HepG2 (cell line): ENCODE measurements around the gene UXS1. TPM values are rescaled to one million over a fixed set of nuclear protein-coding genes. Genes with fewer than 3 reads are reported as not detected.

Source experiments
- ATAC-seq: fragments of 200-7000 bp; cut with Tn5 transposase; 3 replicates; pipeline ENCODE4 v1.9.1; 2020; ENCODE audit warnings: mild to moderate bottlenecking, moderate library complexity
- BruUV-seq: library from RNA; stranded (reverse); fragments of 400-500 nt; replicated peaks from 2 replicates; lab custom pipeline; 2021; lab: Mats Ljungman, UMichigan
- CTCF ChIA-PET: fragments of 300-600 bp; formaldehyde crosslinking; extraction: SDS; loops from one replicate; lab custom pipeline; 2021; ENCODE audit warnings: low total read pairs, inconsistent platforms, low intra/inter-chr PET ratio; lab: Yijun Ruan, JAX
- POLR2A ChIA-PET: fragments of 350-600 bp; sonication (Branson Sonifier 250); formaldehyde crosslinking; loops from one replicate; lab custom pipeline; 2020; ENCODE audit warnings: antibody characterized with exemption, inconsistent platforms; lab: Yijun Ruan, JAX
- DNase-seq: peaks from one replicate; pipeline ENCODE4 v3.0.0-alpha.2; 2015; ENCODE audit warnings: low spot score
- FAIRE-seq: peaks from 3 replicates; lab custom pipeline; 2011; peaks lifted over from hg19 to GRCh38; lab: Jason Lieb, UNC
- H2AFZ ChIP-seq: one replicate; pipeline ENCODE4 v1.6.1; 2011; ENCODE audit warnings: low read length, inconsistent platforms
- H3K27ac ChIP-seq: fragments of 300-600 bp; 3 replicates; pipeline ENCODE4 v1.8.0; 2011; ENCODE audit warnings: mixed run types, mild to moderate bottlenecking, mixed read lengths, low read length, inconsistent platforms; ENCODE audit not compliant: insufficient read depth; ENCODE audit errors: extremely low read length
- H3K27me3 ChIP-seq, 2 experiments: fragments of 200-600 bp in 1 of 2; 2 replicates in 1 of 2; 3 replicates in 1 of 2; pipeline versions ENCODE4 v1.6.0 to v1.8.0; 2011; ENCODE audit warnings: low read length in 2 of 2, mild to moderate bottlenecking in 2 of 2, moderate library complexity in 2 of 2, inconsistent platforms in 1 of 2; ENCODE audit not compliant: insufficient read depth in 2 of 2, control insufficient read depth in 1 of 2
- H3K36me3 ChIP-seq, 2 experiments: fragments of 200-600 bp in 1 of 2; replicated peaks in 1 of 2; 2 replicates in 1 of 2; 3 replicates in 1 of 2; pipeline versions ENCODE4 v1.5.1 to v1.8.0; 2011; ENCODE audit warnings: low read length in 2 of 2, inconsistent platforms in 1 of 2; ENCODE audit not compliant: insufficient read depth in 2 of 2, control insufficient read depth in 1 of 2
- H3K4me1 ChIP-seq: 2 replicates; pipeline ENCODE4 v1.5.1; 2012; ENCODE audit warnings: low read length, inconsistent platforms; ENCODE audit not compliant: insufficient read depth
- H3K4me2 ChIP-seq: 2 replicates; pipeline ENCODE4 v1.6.0; 2011; ENCODE audit warnings: low read depth, low read length, inconsistent platforms
- H3K4me3 ChIP-seq, 3 experiments: fragments of 200-600 bp in 1 of 3; sonication (generic), shearing (Covaris generic) in 1 of 3; replicated peaks in 1 of 3; 2 replicates each; pipeline ENCODE4 v1.5.1; 2011 to 2016; ENCODE audit warnings: low read length in 3 of 3, inconsistent platforms in 2 of 3, low read depth in 2 of 3, mild to moderate bottlenecking in 2 of 3, control low read depth in 1 of 3, mixed read lengths in 1 of 3; ENCODE audit not compliant: insufficient read depth in 1 of 3
- H3K79me2 ChIP-seq: one replicate; pipeline ENCODE4 v1.6.1; 2011; ENCODE audit warnings: low read length, inconsistent platforms; ENCODE audit not compliant: insufficient read depth
- H3K9ac ChIP-seq: 2 replicates; pipeline ENCODE4 v1.6.0; 2011; ENCODE audit warnings: mild to moderate bottlenecking, low read depth, low read length, inconsistent platforms; ENCODE audit not compliant: insufficient read depth
- H3K9me3 ChIP-seq: 2 replicates; pipeline ENCODE4 v1.5.1; 2012; ENCODE audit warnings: mild to moderate bottlenecking, low read length
- H4K20me1 ChIP-seq: 2 replicates; pipeline ENCODE4 v1.6.0; 2011; ENCODE audit warnings: inconsistent platforms, mild to moderate bottlenecking, low read length, moderate library complexity; ENCODE audit not compliant: insufficient read depth
- BCLAF1 ChIP-seq: fragments of 450-650 bp; IDR thresholded peaks from 2 replicates; pipeline ENCODE4 v1.6.1; 2017; ENCODE audit warnings: mild to moderate bottlenecking
- CREB1 ChIP-seq, 2 experiments: fragments of 450-650 bp in 1 of 2; IDR thresholded peaks; 2 replicates each; pipeline ENCODE4 v1.6.1; 2016 to 2017; ENCODE audit warnings: control low read depth in 1 of 2, mild to moderate bottlenecking in 1 of 2, missing compliant biosample characterization in 1 of 2, missing genetic modification characterization in 1 of 2
- ELF1 ChIP-seq: sonication (generic); formaldehyde crosslinking; IDR thresholded peaks from 2 replicates; pipeline ENCODE4 v1.4.0; 2020; ENCODE audit warnings: missing genetic modification reagents
- HMG20A ChIP-seq: IDR thresholded peaks from 2 replicates; pipeline ENCODE4 v1.6.1; 2016; ENCODE audit warnings: borderline replicate concordance
- HNRNPL ChIP-seq: fragments of 200-400 bp; formaldehyde crosslinking; IDR thresholded peaks from 2 replicates; pipeline ENCODE4 v1.6.1; 2017; ENCODE audit warnings: mild to moderate bottlenecking, low read depth, low read length
- JUN ChIP-seq: sonication (generic); formaldehyde crosslinking; IDR thresholded peaks from 2 replicates; pipeline ENCODE4 v1.4.0; 2020; ENCODE audit warnings: mild to moderate bottlenecking, missing genetic modification reagents
- KIAA2018 ChIP-seq: sonication (generic); formaldehyde crosslinking; IDR thresholded peaks from 2 replicates; pipeline ENCODE4 v1.5.0; 2020; ENCODE audit warnings: mild to moderate bottlenecking, missing genetic modification reagents, borderline replicate concordance
- KLF13 ChIP-seq: sonication (generic); formaldehyde crosslinking; IDR thresholded peaks from 2 replicates; pipeline ENCODE4 v1.4.0; 2020; ENCODE audit warnings: mild to moderate bottlenecking, missing genetic modification reagents
- SALL2 ChIP-seq: sonication (generic); formaldehyde crosslinking; IDR thresholded peaks from 2 replicates; pipeline ENCODE4 v1.8.1; 2023; ENCODE audit warnings: mild to moderate bottlenecking, missing genetic modification reagents, inconsistent platforms
- SYNCRIP ChIP-seq: fragments of 200-400 bp; formaldehyde crosslinking; IDR thresholded peaks from 2 replicates; pipeline ENCODE4 v1.6.1; 2018; ENCODE audit warnings: mild to moderate bottlenecking, low read depth, low read length; ENCODE audit not compliant: insufficient read depth
- TCF7 ChIP-seq: sonication (generic); IDR thresholded peaks from 2 replicates; pipeline ENCODE4 v1.6.1; 2016; ENCODE audit warnings: antibody characterized with exemption, low read depth
- TEAD2 ChIP-seq: sonication (generic); formaldehyde crosslinking; IDR thresholded peaks from 2 replicates; pipeline ENCODE4 v1.9.0; 2021; ENCODE audit warnings: missing genetic modification reagents
- ZBTB38 ChIP-seq: sonication (generic); formaldehyde crosslinking; IDR thresholded peaks from 2 replicates; pipeline ENCODE4 v1.5.1; 2020; ENCODE audit warnings: mild to moderate bottlenecking, missing genetic modification reagents
- ZNF225 ChIP-seq: sonication (generic); formaldehyde crosslinking; IDR thresholded peaks from 2 replicates; pipeline ENCODE4 v1.4.0; 2020; ENCODE audit warnings: mild to moderate bottlenecking, missing genetic modification reagents
- ZNF672 ChIP-seq: sonication (generic); formaldehyde crosslinking; IDR thresholded peaks from 2 replicates; pipeline ENCODE4 v1.8.1; 2022; ENCODE audit warnings: missing genetic modification reagents
- WGBS: methylation state at CpG from one replicate; pipeline ENCODE4 v1.1.6; 2017; ENCODE audit warnings: low lambda C conversion rate; 5-methylcytosine and 5-hydroxymethylcytosine counted together
- in situ Hi-C: cut with HindIII; loops from 2 replicates; pipeline ENCODE4 v1.10.0; 2017; ENCODE audit warnings: low pct_unique_long_range_greater_than_20kb; ENCODE audit not compliant: extremely low pct_ligation_motif_present
- intact Hi-C: fragments of 100-400 bp; cut with micrococcal nuclease; formaldehyde crosslinking; loops from one replicate; pipeline ENCODE4 v1.10.0; 2022; ENCODE audit not compliant: unreplicated experiment
- polyA plus RNA-seq, 8 experiments: library from polyadenylated mRNA; depleted of rRNA in 3 of 8; stranded (reverse) in 7 of 8; unstranded in 1 of 8; fragments of >200 nt; fragmentation: Illumina TruSeq in 4 of 8; extraction: Trizol in 4 of 8; gene quantifications; 2 replicates each; pipeline versions ENCODE4 v1.2.1 to v1.2.3, GENCODE V29; 2011 to 2016; ENCODE audit warnings: low read depth in 4 of 8, missing spikeins in 1 of 8, mixed read lengths in 1 of 8; ENCODE audit not compliant: insufficient read depth in 1 of 8
- total RNA-seq, 5 experiments: library from RNA; depleted of rRNA; stranded (reverse); fragments of >200 nt; fragmentation: Illumina TruSeq; extraction: Trizol; gene quantifications; 2 replicates each; pipeline ENCODE4 v1.2.3, GENCODE V29; 2016; ENCODE audit warnings: low read depth in 1 of 5

UXS1 gene
- total and polyA plus RNA-seq, 2 of the 13 experiments (the other 11 are each of a cell fraction or from before 2014, with no cell fraction given), result 53.3 to 110 TPM

- Histone ChIP-seq H3K27me3 (no peaks in the 10 kb centered on the region; a peak in 2 of 5 replicates), H4K20me1 (no peaks in the 10 kb centered on the region), H3K4me2 (no peak overlapping the region), H2AFZ (no peak overlapping the region), H3K36me3 (no peaks in the 10 kb centered on the region), H3K9me3 (no peaks in the 10 kb centered on the region), H3K4me1 (no peaks in the 10 kb centered on the region), H3K9ac (no peak overlapping the region), H3K4me3 (no peak overlapping the region), H3K79me2 (no peaks in the 10 kb centered on the region), H3K27ac (no peak overlapping the region)
- CTCF ChIA-PET, result no interaction called here
- no TSS peak for BruUV-seq
- POLR2A ChIA-PET, result no interaction called here
- WGBS, result 33% methylated on average over 5 of the region's 5 CpGs
- in situ Hi-C loops (no loop called here), intact Hi-C loops (loop anchor here (10.0 kb wide), 1 partner anchor 321 kb away; no protein-coding TSS in a partner anchor)
- ATAC-seq (no peak), DNase-seq (no peak), FAIRE-seq (no peak)
- TF ChIP-seq HMG20A (CRISPR knock-in tag), result no peak
- no peak for TF ChIP-seq ZBTB38 (CRISPR knock-in tag)
- no peak for TF ChIP-seq CREB1 (IDR thresholded peaks at IDR 0.05)
- TF ChIP-seq CREB1 (CRISPR knock-in tag; IDR thresholded peaks at IDR 0.05), result no peak
- no peak for TF ChIP-seq JUN
- no peak for TF ChIP-seq KIAA2018
- no peak for TF ChIP-seq HNRNPL
- TF ChIP-seq TEAD2 (CRISPR knock-in tag), result no peak
- TF ChIP-seq BCLAF1, result no peak
- no peak for TF ChIP-seq ZNF672
- no peak for TF ChIP-seq SYNCRIP
- TF ChIP-seq KLF13 (CRISPR knock-in tag), result no peak
- no peak for TF ChIP-seq ELF1
- no peak for TF ChIP-seq SALL2 (CRISPR knock-in tag)
- TF ChIP-seq ZNF225, result no peak
- TF ChIP-seq TCF7, result no peak
Measured at GRCh38 chr2:106223347-106223746, 29.2 kb upstream of the UXS1 start.
